Naive B cell (primary cell): Measurements from ENCODE around the gene C1orf141. TPM values are rescaled to one million over a fixed set of nuclear protein-coding genes. Genes with fewer than 3 reads are reported as not detected.
A peak's percentile ranks its signal among the peaks of the same experiment; 100 is the strongest.

Source experiments
- ATAC-seq, 2 donors: fragments of 150-1000 bp; cut with Tn5 transposase; 2 replicates each; pipeline ENCODE4 v1.10.0; 2021; ENCODE audit warnings: low read depth in 2 of 2, mild to moderate bottlenecking in 2 of 2, moderate library complexity in 2 of 2
- DNase-seq: peaks from one replicate; pipeline ENCODE4 v3.0.0; 2022
- H3K27ac Mint-ChIP-seq, 6 donors: one replicate each; pipeline ENCODE4 v1.8.0; 2020 to 2022; ENCODE audit warnings: mild to moderate bottlenecking in 6 of 6, mixed read lengths in 6 of 6, moderate library complexity in 5 of 6, inconsistent platforms in 2 of 6
- H3K27me3 Mint-ChIP-seq, 3 donors: one replicate each; pipeline ENCODE4 v1.8.0; 2021 to 2022; ENCODE audit warnings: mixed read lengths in 3 of 3, mild to moderate bottlenecking in 1 of 3
- H3K36me3 Mint-ChIP-seq, 2 donors: one replicate each; pipeline ENCODE4 v1.8.0; 2020 to 2022; ENCODE audit warnings: mixed read lengths in 2 of 2, inconsistent platforms in 1 of 2, mild to moderate bottlenecking in 1 of 2
- H3K4me1 Mint-ChIP-seq, 3 donors: one replicate each; pipeline ENCODE4 v1.8.0; 2020 to 2022; ENCODE audit warnings: mixed read lengths in 3 of 3, inconsistent platforms in 1 of 3, mild to moderate bottlenecking in 1 of 3, moderate library complexity in 1 of 3
- H3K4me3 Mint-ChIP-seq, 8 donors: one replicate each; pipeline ENCODE4 v1.8.0; 2020 to 2022; ENCODE audit warnings: mild to moderate bottlenecking in 8 of 8, mixed read lengths in 8 of 8, moderate library complexity in 8 of 8, inconsistent platforms in 2 of 8
- H3K9me3 Mint-ChIP-seq, 7 donors: one replicate each; pipeline ENCODE4 v1.8.0; 2020 to 2022; ENCODE audit warnings: mixed read lengths in 7 of 7, mild to moderate bottlenecking in 5 of 7, inconsistent platforms in 2 of 7, moderate library complexity in 1 of 7
- polyA plus RNA-seq, 6 donors: library from polyadenylated mRNA; unstranded; fragments of 300-500 nt; fragmentation: Illumina TruSeq; gene quantifications; one replicate each; pipeline ENCODE4 v1.2.3, GENCODE V29; 2021; ENCODE audit warnings: low read depth in 6 of 6

Gene C1orf141
- polyA plus RNA-seq, 6 donors from 2014 or later, result not detected

DNA sequence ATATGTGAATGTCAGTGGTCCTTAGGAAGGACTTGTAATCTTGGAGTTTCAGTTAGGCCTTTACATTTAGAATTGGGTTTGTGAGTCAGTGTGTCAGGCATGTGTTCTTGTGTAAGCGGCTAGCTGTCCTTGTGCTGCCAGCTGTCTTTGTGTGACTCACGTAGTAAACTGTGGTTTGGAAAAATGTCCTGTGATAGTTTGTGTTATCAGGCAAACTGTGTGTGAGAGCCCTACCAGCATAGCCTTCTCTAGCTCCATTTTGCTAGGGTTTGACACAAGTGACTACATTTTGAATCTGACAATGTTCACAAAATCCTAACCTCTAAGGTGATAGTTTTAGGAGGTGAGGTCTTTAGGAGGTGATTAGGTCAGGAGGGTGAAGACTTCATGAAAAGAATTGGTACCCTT, 74.0 kb downstream of the C1orf141 start:
- Mint-ChIP-seq H3K27me3 (no peaks in the 10 kb centered on the region), H3K27ac (no peak overlapping the region), H3K9me3 (no peaks in the 10 kb centered on the region), H3K36me3 (no peaks in the 10 kb centered on the region), H3K4me1 (no peaks in the 10 kb centered on the region), H3K4me3 (no peak overlapping the region)
- DNase-seq (no peak), ATAC-seq (no peak)

DNA sequence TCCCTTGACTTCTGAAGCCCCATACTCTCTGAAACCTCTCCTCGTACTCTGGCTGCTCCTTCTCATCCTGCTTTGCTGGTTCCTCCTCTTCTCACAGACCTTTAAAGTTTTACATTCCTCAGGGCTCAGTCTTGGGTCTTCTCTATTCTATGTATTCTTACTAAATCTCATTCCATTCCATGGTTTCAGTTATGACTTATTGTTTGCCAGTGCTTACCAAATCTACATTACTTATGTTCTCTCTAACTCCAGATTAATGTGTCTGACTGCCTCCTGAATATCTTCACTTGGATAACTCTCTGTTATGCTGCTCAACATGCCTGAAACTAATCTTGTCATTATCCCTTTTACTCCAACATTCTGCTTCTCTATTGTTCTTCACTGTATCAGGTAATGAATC, 75.4 kb downstream of the C1orf141 start:
- Mint-ChIP-seq H3K27ac (no peak overlapping the region), H3K9me3 (no peaks in the 10 kb centered on the region), H3K4me1 (peaks cover under 1 to 4% (median 4%) of the 10 kb centered on the region in 3 donors), H3K36me3 (no peaks in the 10 kb centered on the region), H3K4me3 (no peak overlapping the region), H3K27me3 (no peaks in the 10 kb centered on the region)
- ATAC-seq (no peak), DNase-seq (no peak)

DNA sequence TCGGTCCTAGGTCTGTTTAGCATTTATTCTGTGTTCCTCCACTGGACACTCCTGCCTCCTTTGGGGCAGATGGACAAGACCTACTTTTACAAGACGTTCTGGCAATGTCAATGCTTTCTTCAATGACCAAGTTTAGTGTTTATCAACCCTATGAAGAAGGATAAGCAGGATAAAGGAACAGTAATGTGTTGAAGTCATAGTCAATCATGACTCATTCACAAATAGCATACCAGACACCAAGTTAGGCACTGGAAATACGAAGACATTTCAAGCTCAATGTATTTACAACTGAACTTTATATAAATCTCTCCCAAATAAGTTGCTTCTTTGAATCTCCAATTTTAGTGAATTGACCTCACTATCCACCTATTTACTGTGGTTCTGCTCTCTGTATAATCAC, 76.0 kb downstream of the C1orf141 start:
- Mint-ChIP-seq H3K36me3 (no peaks in the 10 kb centered on the region), H3K4me3 (no peak overlapping the region), H3K4me1 (peaks cover 4 to 7% (median 5%) of the 10 kb centered on the region in 3 donors), H3K9me3 (no peaks in the 10 kb centered on the region), H3K27me3 (no peaks in the 10 kb centered on the region), H3K27ac (peak overlapping the region in 1 of 6 donors; percentile 4)
- ATAC-seq, result no peak
- no peak for DNase-seq

DNA sequence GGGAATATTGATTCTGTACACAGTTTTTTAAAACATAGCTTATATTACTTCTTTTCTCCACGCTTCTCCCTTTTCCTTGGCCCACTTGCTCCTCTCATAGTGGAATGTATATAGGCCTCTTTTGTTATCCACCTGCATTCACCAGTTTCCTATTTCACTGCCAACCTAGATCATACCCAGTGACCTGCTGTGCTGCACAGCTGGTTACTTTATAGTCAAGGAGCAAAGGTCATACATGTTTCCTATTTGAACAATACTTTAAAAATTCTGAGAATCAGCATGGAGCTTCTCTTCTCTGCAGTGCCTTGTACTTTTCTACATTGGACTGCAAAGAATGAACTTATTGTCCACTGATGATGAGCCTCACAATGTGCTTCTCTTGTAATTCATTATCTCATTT, 76.5 kb downstream of the C1orf141 start:
- ATAC-seq (no peak), DNase-seq (no peak)
- no peaks in the 10 kb centered on the region for H3K9me3 Mint-ChIP-seq
- peaks cover 4 to 7% (median 6%) of the 10 kb centered on the region in 3 donors for H3K4me1 Mint-ChIP-seq
- H3K4me3 Mint-ChIP-seq, result peak overlapping the region in 1 of 8 donors; percentile 16
- H3K27ac Mint-ChIP-seq, result no peak overlapping the region
- H3K36me3 Mint-ChIP-seq, result no peaks in the 10 kb centered on the region
- no peaks in the 10 kb centered on the region for H3K27me3 Mint-ChIP-seq

DNA sequence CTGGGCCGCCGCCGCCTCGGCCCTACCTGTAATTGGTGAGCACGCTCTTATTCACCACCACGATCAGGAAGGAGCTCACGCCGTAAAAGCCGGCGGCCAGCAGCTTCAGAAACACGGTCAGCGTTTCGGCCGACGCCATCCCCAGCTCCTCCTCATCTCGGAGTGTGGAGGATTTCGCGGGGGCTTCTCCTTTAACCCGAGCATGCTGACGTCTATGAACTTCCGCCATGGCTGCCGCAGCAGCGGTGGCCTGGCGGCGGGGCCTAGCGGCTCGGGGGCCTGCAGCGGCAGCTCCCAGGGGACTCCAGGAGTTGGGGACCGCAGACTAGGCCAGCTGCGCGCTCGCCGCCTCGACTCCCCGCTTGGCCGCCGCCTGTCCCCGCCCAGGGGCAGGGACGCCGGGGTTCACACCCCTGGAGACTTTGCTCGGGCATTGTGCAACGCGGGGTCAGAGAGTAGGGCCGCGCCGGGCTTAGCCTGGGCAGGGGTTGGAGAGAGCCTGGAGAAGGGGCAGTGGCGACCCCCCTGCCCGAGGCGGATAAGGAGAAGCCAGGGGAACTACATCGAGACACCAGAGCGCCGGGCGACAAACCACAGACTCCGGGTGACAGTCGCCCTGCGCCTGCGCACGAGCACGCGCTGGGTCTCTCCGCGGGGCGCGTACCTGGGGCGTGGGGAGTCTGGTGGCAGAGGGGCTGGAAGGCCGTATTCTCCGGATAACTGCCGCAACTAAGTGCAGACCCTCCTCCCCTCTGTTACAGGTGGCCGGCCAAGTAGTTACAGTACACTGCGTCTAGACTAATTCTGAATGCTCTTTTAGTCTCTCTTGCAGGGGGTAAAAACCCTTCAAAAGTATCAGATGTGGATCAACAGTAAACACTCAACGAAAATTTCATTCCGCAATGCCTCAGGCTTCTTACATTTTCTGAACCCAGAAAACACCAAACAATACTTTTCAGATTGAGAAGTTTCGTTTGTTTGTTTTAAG, 80.7 kb downstream of the C1orf141 start, which contains the start of gene SLC35D1:
SLC35D1 (minus strand) TSS at position 364 of the 988 bp plus-strand sequence; CDS start at position 229, 135 bp downstream.
- H3K9me3 Mint-ChIP-seq, result no peaks in the 10 kb centered on the region
- ATAC-seq, result peak; percentile 83 to 85
- peak within 1 kb of the TSS; percentile 96 to 99 (median 98) for H3K27ac Mint-ChIP-seq
- peak within 1 kb of the TSS; percentile 87 to 98 (median 94) for H3K4me3 Mint-ChIP-seq
- H3K4me1 Mint-ChIP-seq, result peaks cover 14 to 26% (median 21%) of the 10 kb centered on the region in 3 donors
- H3K36me3 Mint-ChIP-seq, result no peaks in the 10 kb centered on the region
- no peaks in the 10 kb centered on the region for H3K27me3 Mint-ChIP-seq
- DNase-seq, result peak; percentile 87

DNA sequence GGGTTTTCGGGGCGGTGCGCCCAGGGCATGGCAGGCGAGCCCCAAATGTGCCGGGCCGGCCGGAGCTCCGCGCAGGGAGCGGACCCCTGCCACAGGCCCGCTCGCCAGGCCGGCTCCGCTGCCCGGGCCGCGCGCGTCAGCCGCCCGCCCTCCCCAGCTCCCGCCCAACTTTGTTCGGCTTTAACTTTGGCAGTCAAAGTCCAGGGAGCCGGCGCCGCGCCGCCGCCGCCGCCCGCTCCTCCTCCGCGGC, 81.3 kb downstream of the C1orf141 start:
- peak; percentile 31 to 34 for ATAC-seq
- H3K27me3 Mint-ChIP-seq, result no peaks in the 10 kb centered on the region
- no peak for DNase-seq
- H3K27ac Mint-ChIP-seq, result peak overlapping the region in 5 of 6 donors; percentile 96 to 99 (median 98)
- peaks cover 14 to 26% (median 21%) of the 10 kb centered on the region in 3 donors for H3K4me1 Mint-ChIP-seq
- H3K9me3 Mint-ChIP-seq, result no peaks in the 10 kb centered on the region
- no peaks in the 10 kb centered on the region for H3K36me3 Mint-ChIP-seq
- H3K4me3 Mint-ChIP-seq, result peak overlapping the region; percentile 87 to 98 (median 94)

DNA sequence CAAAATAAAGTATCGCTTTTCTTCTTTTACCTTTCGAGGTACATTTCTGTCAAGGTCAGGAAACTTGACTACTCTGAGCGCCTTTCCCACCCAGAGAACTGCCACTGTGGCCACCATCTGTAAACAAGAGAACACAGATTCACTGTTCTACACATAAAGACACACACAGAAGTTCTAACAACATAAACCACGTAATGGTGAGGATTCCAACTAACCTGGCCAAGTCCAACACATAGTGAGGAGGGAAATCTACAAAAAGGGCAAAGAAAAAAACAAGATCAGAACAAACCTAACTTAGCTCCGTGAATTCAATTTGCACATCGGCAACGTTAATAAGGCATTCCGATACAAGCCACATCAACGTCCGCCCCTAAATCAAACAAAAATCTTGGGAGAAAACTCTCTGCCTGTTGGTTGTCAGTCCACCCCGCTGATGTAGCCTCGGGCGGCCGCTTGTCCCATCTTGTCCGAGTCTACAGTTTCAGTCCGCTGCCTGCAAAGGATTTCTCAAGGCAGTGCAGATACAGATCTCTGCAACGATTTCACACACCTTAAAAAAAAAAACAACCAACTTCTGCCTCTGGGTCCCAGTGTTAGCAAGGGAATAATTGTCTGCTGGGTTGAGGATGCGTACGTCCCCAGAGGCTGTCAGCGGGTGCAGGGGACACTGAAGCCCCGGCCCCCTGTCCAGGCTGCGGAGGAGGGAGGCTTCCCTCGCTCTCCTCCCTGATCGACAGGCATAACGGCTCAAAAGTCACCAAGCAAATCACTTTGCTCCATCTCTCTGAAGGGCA, 81.8 kb downstream of the C1orf141 start:
- peak overlapping the region; percentile 4 to 96 (median 82) for H3K27ac Mint-ChIP-seq
- DNase-seq, result peak; percentile 53
- no peak for ATAC-seq
- no peaks in the 10 kb centered on the region for H3K36me3 Mint-ChIP-seq
- peak overlapping the region; percentile 87 to 96 (median 94) for H3K4me3 Mint-ChIP-seq
- no peaks in the 10 kb centered on the region for H3K9me3 Mint-ChIP-seq
- H3K4me1 Mint-ChIP-seq, result peaks cover 14 to 26% (median 21%) of the 10 kb centered on the region in 3 donors
- H3K27me3 Mint-ChIP-seq, result no peaks in the 10 kb centered on the region

DNA sequence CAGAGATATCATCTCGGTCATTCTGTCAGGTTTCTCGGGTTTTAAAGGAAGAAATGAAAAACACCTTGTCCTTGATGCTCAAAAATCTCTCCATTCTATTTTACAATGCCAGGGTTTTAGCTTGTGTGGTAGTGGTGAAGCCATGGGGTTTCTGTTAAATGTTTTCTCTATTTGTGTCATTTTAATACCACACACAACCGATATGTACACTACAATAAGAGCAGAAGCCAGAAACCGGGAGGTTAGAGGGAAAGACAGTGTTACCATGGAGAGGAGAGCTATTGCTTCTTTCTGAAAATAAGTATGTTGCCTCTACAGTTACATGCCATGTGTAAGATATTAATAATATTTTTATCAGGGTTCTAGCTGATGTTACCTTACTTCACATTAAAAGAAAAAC, 83.6 kb downstream of the C1orf141 start:
- Mint-ChIP-seq H3K27ac (no peak overlapping the region), H3K36me3 (peaks cover 0 to 7% of the 10 kb centered on the region in 2 donors), H3K9me3 (no peaks in the 10 kb centered on the region), H3K4me3 (peak overlapping the region in 2 of 8 donors; percentile 20 to 55), H3K27me3 (no peaks in the 10 kb centered on the region), H3K4me1 (peaks cover 14 to 26% (median 21%) of the 10 kb centered on the region in 3 donors)
- ATAC-seq, result no peak
- DNase-seq, result no peak

DNA sequence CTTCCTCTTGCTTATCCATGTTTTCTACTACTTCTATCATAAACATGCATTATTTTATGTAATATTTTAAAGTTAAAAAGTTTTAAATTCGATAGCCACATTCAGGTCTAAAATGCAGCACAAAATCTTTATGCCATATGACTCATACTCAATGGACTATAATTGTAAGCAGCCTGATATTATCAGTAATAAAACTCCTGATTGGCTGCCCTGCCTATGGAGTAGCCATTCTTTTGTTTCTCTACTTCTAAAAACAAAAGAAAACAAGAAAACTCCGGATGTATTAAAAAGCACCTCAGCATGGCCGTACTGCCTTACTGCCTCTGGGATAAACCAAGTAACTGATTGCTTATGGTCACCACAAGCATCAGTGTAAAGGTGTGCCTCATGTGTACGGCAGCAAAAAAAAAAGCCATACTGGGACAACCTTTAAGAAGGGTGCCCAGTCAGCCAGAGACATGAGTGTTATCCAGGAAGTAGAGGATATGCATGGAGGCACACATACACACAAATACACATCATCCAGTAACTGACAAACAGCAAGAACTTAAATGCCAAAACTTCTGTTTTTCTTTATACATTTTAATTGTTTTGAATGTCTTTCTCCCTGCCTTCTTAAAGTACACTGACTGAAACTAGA, 90.0 kb downstream of the C1orf141 start:
- Mint-ChIP-seq H3K27me3 (no peaks in the 10 kb centered on the region), H3K4me3 (peak overlapping the region in 2 of 8 donors; percentile 10 to 14), H3K9me3 (no peaks in the 10 kb centered on the region), H3K27ac (peak overlapping the region in 1 of 6 donors; percentile 49), H3K36me3 (peaks cover 18 to 22% of the 10 kb centered on the region in 2 donors), H3K4me1 (peaks cover 7 to 16% (median 12%) of the 10 kb centered on the region in 3 donors)
- no peak for DNase-seq
- peak; percentile 86 to 95 for ATAC-seq

DNA sequence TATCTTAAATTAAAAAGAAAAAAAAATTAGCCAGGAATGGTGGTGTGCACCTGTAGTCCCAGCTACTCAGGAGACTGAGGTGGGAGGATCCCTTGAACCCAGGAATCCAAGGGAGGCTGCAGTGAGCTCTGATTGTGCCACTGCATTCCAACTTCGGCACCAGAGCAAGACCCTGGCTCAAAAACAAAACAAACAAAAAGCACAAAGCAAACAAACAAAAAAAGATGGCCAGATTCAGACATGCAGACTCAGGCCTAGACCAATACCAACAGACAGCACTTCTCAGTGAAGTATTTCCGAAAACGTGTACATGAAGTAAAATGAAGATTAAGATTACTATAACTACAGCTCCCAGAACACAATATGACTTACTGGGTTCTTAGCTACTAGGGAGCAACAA, 91.4 kb downstream of the C1orf141 start:
- Mint-ChIP-seq H3K36me3 (peaks cover 18 to 29% of the 10 kb centered on the region in 2 donors), H3K4me3 (no peak overlapping the region), H3K27ac (peak overlapping the region in 2 of 6 donors; percentile 41 to 59), H3K27me3 (no peaks in the 10 kb centered on the region), H3K4me1 (peaks cover 7 to 16% (median 12%) of the 10 kb centered on the region in 3 donors), H3K9me3 (no peaks in the 10 kb centered on the region)
- ATAC-seq, result no peak
- no peak for DNase-seq
